Stimulated activated naive CD8-positive, alpha-beta T cell treated with anti-CD3 and anti-CD28 coated beads, Interleukin-15, amount 100 ng/mL, for 72 hours (primary cell): ENCODE data around the gene GMDS.

Experiments
- ATAC-seq: fragments of 150-1000 bp; cut with Tn5 transposase; 2 replicates; pipeline ENCODE4 v1.10.0; 2021; ENCODE audit warnings: mild to moderate bottlenecking, moderate library complexity
- DNase-seq, 2 donors: peaks; one replicate each; pipeline ENCODE4 v3.0.0; 2021 to 2022
- H3K27ac Mint-ChIP-seq, 2 donors: one replicate each; pipeline ENCODE4 v1.8.0; 2022; ENCODE audit warnings: mild to moderate bottlenecking in 2 of 2, mixed read lengths in 2 of 2, moderate library complexity in 2 of 2
- H3K27me3 Mint-ChIP-seq: one replicate; pipeline ENCODE4 v1.8.0; 2022; ENCODE audit warnings: mixed read lengths
- H3K4me1 Mint-ChIP-seq: one replicate; pipeline ENCODE4 v1.8.0; 2022; ENCODE audit warnings: mild to moderate bottlenecking, mixed read lengths
- H3K4me3 Mint-ChIP-seq, 2 donors: one replicate each; pipeline ENCODE4 v1.8.0; 2022; ENCODE audit warnings: mild to moderate bottlenecking in 2 of 2, mixed read lengths in 2 of 2, moderate library complexity in 1 of 2
- H3K9me3 Mint-ChIP-seq, 2 donors: one replicate each; pipeline ENCODE4 v1.8.0; 2022; ENCODE audit warnings: mixed read lengths in 2 of 2

Gene GMDS

GRCh38 chr6:2026133-2026532 is 219.3 kb downstream of the GMDS start:
- no peak overlapping the region for H3K4me3 Mint-ChIP-seq
- no peaks in the 10 kb centered on the region for H3K9me3 Mint-ChIP-seq
- DNase-seq (no peak), ATAC-seq (no peak)
- peaks cover 23% of the 10 kb centered on the region for H3K4me1 Mint-ChIP-seq
- H3K27ac Mint-ChIP-seq = no peak overlapping the region
- no peaks in the 10 kb centered on the region for H3K27me3 Mint-ChIP-seq

DNA sequence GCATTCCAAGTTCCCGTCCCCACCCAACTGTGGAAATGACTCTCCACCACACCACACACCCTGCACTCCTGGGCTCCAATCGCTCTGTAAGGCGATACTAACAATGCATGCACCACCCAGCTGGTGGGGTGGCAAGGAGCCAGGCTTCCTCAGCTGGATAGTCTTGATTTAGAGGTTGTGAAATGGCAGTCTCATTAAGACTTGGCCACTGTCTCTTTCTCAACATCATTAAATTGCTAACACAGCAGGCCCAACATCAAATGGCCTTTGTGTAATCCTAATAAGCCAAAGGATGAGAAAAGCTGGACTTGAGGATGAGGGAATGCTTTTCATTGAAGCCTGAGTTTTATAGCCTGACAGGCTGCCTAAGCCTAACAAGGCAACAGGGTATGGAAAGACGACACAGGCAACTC is 223.7 kb downstream of the GMDS start:
- H3K9me3 Mint-ChIP-seq = no peaks in the 10 kb centered on the region
- H3K27ac Mint-ChIP-seq = no peak overlapping the region
- no peaks in the 10 kb centered on the region for H3K27me3 Mint-ChIP-seq
- no peak overlapping the region for H3K4me3 Mint-ChIP-seq
- ATAC-seq = no peak
- peaks cover 17% of the 10 kb centered on the region for H3K4me1 Mint-ChIP-seq
- DNase-seq = no peak

- Mint-ChIP-seq H3K4me1 (peaks cover 17% of the 10 kb centered on the region), H3K4me3 (no peak overlapping the region), H3K9me3 (no peaks in the 10 kb centered on the region), H3K27me3 (no peaks in the 10 kb centered on the region), H3K27ac (no peak overlapping the region)
- no peak for DNase-seq
- no peak for ATAC-seq
Observed at GRCh38 chr6:2020909-2021308, 224.5 kb downstream of the GMDS start.

- no peak for ATAC-seq
- Mint-ChIP-seq H3K9me3 (peaks cover 6 to 18% of the 10 kb centered on the region in 2 donors), H3K4me1 (peaks cover 10% of the 10 kb centered on the region), H3K27me3 (no peaks in the 10 kb centered on the region), H3K27ac (no peak overlapping the region), H3K4me3 (no peak overlapping the region)
- DNase-seq = no peak
Observed at GRCh38 chr6:2019051-2019450, 226.4 kb downstream of the GMDS start.

DNA sequence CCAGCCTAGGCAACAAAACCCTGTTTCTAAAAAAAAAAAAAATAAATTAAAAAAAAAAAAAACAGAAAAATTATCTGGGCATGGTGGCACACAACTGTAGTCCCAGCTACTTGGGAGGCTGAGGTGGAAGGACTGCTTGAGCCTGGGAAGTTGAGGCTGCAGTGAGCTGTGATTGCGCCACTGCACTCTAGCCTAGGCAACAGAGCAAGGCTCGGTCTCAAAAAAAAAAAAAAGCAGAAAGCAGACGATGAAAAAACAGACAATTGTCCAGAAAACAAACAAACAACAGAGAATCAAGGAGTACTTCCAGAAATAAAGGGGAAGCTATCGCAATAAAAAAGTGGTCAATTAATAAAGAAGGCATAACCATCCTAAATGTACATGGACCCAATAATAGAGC is 229.4 kb downstream of the GMDS start:
- ATAC-seq (no peak), DNase-seq (no peak)
- peaks cover 10 to 18% of the 10 kb centered on the region in 2 donors for H3K9me3 Mint-ChIP-seq
- no peaks in the 10 kb centered on the region for H3K4me1 Mint-ChIP-seq
- no peak overlapping the region for H3K4me3 Mint-ChIP-seq
- H3K27ac Mint-ChIP-seq = no peak overlapping the region
- no peaks in the 10 kb centered on the region for H3K27me3 Mint-ChIP-seq

GRCh38 chr6:2008383-2008976 is 236.9 kb downstream of the GMDS start:
- DNase-seq = no peak
- ATAC-seq = no peak
- Mint-ChIP-seq H3K9me3 (peaks cover 0 to 8% of the 10 kb centered on the region in 2 donors), H3K4me3 (no peak overlapping the region), H3K4me1 (no peaks in the 10 kb centered on the region), H3K27ac (peak overlapping the region in 1 of 2 donors; percentile 46), H3K27me3 (no peaks in the 10 kb centered on the region)

- no peak for ATAC-seq
- DNase-seq = no peak
- H3K9me3 Mint-ChIP-seq = peaks cover 0 to 5% of the 10 kb centered on the region in 2 donors
- H3K4me3 Mint-ChIP-seq = no peak overlapping the region
- no peaks in the 10 kb centered on the region for H3K4me1 Mint-ChIP-seq
- peak overlapping the region in 1 of 2 donors; percentile 74 for H3K27ac Mint-ChIP-seq
- no peaks in the 10 kb centered on the region for H3K27me3 Mint-ChIP-seq
Observed at GRCh38 chr6:2007165-2007564, 238.2 kb downstream of the GMDS start.

DNA sequence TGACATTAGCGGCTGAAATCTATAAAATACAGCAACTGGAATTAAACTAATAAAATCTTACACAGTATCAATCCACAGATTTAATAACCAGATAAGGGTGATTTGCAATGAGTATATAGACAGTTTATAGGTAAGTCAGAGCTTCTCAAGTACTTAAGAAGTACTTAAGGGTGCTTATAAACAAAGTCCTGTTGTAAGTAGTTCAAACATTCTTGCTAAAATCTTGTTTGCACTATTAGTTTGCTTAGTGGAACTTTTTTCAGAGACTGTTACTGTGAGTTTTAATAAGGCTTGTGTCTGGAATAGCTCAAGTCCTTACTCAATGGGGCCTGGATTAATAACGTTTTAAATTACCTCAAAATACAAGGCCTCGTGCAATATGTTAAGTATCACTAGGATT is 240.5 kb downstream of the GMDS start:
- Mint-ChIP-seq H3K27me3 (no peaks in the 10 kb centered on the region), H3K9me3 (peaks cover 0 to 5% of the 10 kb centered on the region in 2 donors), H3K27ac (no peak overlapping the region), H3K4me1 (no peaks in the 10 kb centered on the region), H3K4me3 (no peak overlapping the region)
- no peak for ATAC-seq
- no peak for DNase-seq

GRCh38 chr6:2000962-2001361 is 244.4 kb downstream of the GMDS start:
- ATAC-seq (no peak), DNase-seq (no peak)
- H3K27ac Mint-ChIP-seq = no peak overlapping the region
- peaks cover 0 to 5% of the 10 kb centered on the region in 2 donors for H3K9me3 Mint-ChIP-seq
- H3K27me3 Mint-ChIP-seq = no peaks in the 10 kb centered on the region
- no peak overlapping the region for H3K4me3 Mint-ChIP-seq
- no peaks in the 10 kb centered on the region for H3K4me1 Mint-ChIP-seq

GRCh38 chr6:1997702-1998101 is 247.7 kb downstream of the GMDS start:
- no peak for ATAC-seq
- Mint-ChIP-seq H3K4me3 (no peak overlapping the region), H3K9me3 (no peaks in the 10 kb centered on the region), H3K27ac (no peak overlapping the region), H3K27me3 (no peaks in the 10 kb centered on the region), H3K4me1 (peaks cover 14% of the 10 kb centered on the region)
- DNase-seq = no peak

DNA sequence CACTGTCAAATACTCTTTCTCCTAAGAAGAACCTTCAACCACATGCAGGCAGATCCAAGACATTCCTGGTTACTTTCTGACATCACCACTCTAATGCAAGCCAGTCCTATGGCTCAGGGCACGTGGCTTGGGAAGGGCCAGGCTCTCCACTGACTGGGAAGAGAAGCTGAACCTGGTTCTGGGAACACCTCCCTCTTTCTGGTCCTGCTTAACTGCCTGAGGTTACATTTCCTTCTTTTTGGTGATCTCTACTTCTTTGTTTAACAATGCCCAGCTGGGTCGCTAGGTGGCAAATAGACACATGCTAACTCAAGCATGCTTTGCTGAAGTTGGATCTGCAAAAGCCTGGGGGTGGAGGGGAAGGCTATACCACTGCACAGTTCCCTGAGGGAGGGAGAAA is 249.8 kb downstream of the GMDS start:
- ATAC-seq (no peak), DNase-seq (no peak)
- Mint-ChIP-seq H3K27ac (no peak overlapping the region), H3K4me1 (peaks cover 15% of the 10 kb centered on the region), H3K9me3 (peaks cover 0 to 6% of the 10 kb centered on the region in 2 donors), H3K4me3 (no peak overlapping the region), H3K27me3 (no peaks in the 10 kb centered on the region)

- DNase-seq (no peak), ATAC-seq (peak; percentile 56)
- no peaks in the 10 kb centered on the region for H3K27me3 Mint-ChIP-seq
Observed at GRCh38 chr6:1993042-1993441, 252.4 kb downstream of the GMDS start.

DNA sequence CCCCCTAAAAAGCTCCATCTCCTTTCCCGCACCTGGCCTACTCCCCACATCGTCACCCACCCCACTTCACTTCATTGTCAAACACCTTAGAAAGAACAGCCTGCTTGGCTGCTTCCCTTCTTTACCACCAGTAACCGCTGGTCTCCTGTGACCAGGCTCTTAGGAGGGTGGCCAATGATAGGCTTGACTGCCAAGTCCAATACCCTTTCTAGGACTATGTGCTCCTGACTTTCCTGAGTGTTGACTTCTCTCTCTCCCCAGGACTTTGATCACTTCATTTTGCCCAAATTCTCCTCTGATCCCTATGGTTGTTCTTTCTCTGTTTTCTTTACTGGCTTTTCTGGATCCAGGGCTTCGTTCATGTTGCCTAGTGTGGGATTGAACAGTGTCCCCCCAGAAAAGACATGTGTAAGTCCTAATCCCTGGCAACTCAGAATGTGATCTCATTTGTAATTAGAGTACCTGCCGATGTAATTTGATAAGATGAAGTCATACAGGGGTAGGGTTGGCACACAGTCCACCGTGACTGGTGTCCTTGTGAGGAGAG is 254.0 kb downstream of the GMDS start:
- peak overlapping the region in 1 of 2 donors; percentile 35 for H3K27ac Mint-ChIP-seq
- no peak overlapping the region for H3K4me3 Mint-ChIP-seq
- no peaks in the 10 kb centered on the region for H3K27me3 Mint-ChIP-seq
- ATAC-seq = no peak
- no peak for DNase-seq
- H3K9me3 Mint-ChIP-seq = peaks cover 0 to 6% of the 10 kb centered on the region in 2 donors
- peaks cover 15% of the 10 kb centered on the region for H3K4me1 Mint-ChIP-seq

More at GRCh38 chr6:1993042-1993441, 252.4 kb downstream of the GMDS start:
- Mint-ChIP-seq H3K4me1 (peaks cover 15% of the 10 kb centered on the region), H3K4me3 (no peak overlapping the region), H3K9me3 (peaks cover 0 to 6% of the 10 kb centered on the region in 2 donors), H3K27ac (no peak overlapping the region)

DNA sequence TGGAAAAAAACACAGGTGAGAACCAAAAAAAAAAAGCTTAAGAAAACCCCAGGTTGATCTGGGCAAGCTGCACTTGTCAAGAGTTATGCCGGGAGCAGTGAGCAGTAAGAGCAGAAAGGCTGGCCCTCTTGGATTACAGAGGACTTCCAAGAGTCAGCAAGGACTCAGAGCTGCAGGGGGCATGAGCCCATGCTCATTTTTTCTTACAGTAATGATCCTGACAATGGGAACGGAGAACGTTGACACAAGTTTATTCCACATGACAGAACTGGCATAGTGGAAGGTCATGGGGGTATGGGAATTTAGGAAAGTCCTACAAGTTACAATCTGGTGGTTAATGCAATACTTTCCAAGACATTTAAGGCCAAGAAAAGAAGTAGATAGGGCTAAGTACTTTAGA is 256.6 kb downstream of the GMDS start:
- no peak for DNase-seq
- H3K27me3 Mint-ChIP-seq = no peaks in the 10 kb centered on the region
- H3K27ac Mint-ChIP-seq = no peak overlapping the region
- no peak overlapping the region for H3K4me3 Mint-ChIP-seq
- peaks cover 12% of the 10 kb centered on the region for H3K4me1 Mint-ChIP-seq
- ATAC-seq = no peak
- H3K9me3 Mint-ChIP-seq = peaks cover 8 to 26% of the 10 kb centered on the region in 2 donors

- Mint-ChIP-seq H3K27me3 (no peaks in the 10 kb centered on the region), H3K9me3 (peaks cover 12 to 36% of the 10 kb centered on the region in 2 donors), H3K4me1 (peaks cover under 1% of the 10 kb centered on the region), H3K27ac (no peak overlapping the region), H3K4me3 (no peak overlapping the region)
- ATAC-seq (no peak), DNase-seq (no peak)
Observed at GRCh38 chr6:1987640-1988039, 257.8 kb downstream of the GMDS start.

DNA sequence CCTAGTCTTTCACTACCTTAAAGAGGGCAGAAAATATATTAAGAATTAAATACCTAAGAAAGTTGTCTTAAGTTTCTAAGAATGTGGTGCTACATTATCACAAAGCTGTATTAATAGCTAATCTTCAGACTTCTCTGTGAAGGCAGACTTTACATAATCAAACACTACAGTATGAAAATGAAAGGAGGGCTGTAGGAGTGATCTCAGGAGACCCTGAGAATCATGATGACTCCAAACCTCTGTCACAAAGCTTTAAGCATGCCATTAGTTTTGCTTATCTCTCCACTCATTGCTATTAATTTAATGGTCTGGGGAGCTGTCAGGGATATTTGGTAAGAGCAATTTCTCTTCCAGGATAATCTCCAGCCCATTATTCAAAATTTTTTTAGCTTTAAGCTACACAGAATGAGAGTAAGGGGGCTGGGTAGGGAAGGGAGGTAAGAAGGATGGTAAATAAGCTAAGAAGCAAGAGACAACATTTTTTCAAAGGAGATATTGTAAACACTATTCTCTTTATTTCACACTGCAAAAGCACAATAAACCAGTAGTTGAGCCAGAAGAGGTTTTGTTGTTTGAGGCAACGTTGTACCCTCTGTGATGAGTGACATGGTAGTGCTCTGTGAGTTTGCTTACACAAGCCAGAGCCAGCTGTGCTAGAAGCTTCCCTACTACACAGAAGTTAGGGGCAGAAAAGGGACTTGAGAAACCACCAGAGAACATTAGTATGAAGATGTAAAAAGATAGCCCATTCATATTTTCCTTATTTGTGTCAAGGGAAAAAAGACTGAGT is 258.8 kb downstream of the GMDS start:
- ATAC-seq (no peak), DNase-seq (no peak)
- Mint-ChIP-seq H3K9me3 (peaks cover 19 to 43% of the 10 kb centered on the region in 2 donors), H3K4me3 (no peak overlapping the region), H3K27ac (peak overlapping the region in 1 of 2 donors; percentile 80), H3K27me3 (no peaks in the 10 kb centered on the region), H3K4me1 (no peaks in the 10 kb centered on the region)
